ENCODE results near the gene SNORC.
A peak's percentile ranks its signal among the peaks of the same experiment; 100 is the strongest.
"Not testable (repeated sequence)": the region's sequence is repeated elsewhere in the genome, so short reads cannot be mapped to it uniquely, and the experiment has no call there.

The SNORC gene

GRCh38 chr2:232897598-232898408 lies 27.7 kb downstream of the SNORC start:
- no peak for DNase-seq

- DNase-seq = peak; percentile 9
Measured at GRCh38 chr2:232898592-232899543, 28.8 kb downstream of the SNORC start.

- DNase-seq = no peak
Measured at GRCh38 chr2:232900811-232901735, 31.0 kb downstream of the SNORC start.

- DNase-seq = peak; percentile 46
Measured at GRCh38 chr2:232901736-232902578, 31.9 kb downstream of the SNORC start.

- no peak for DNase-seq
Measured at GRCh38 chr2:232903989-232904388, 33.9 kb downstream of the SNORC start.

- DNase-seq = not testable (repeated sequence)
Measured at GRCh38 chr2:232906867-232907717, 37.0 kb downstream of the SNORC start.

- not testable (repeated sequence) for DNase-seq
Measured at GRCh38 chr2:232907718-232908085, 37.6 kb downstream of the SNORC start.

- no peak for DNase-seq
Measured at GRCh38 chr2:232908695-232909094, 38.6 kb downstream of the SNORC start.

- DNase-seq = no peak
Measured at GRCh38 chr2:232910376-232910775, 40.3 kb downstream of the SNORC start.

GRCh38 chr2:232911712-232912277 lies 41.7 kb downstream of the SNORC start:
- no peak for DNase-seq

GRCh38 chr2:232913903-232914302 lies 43.8 kb downstream of the SNORC start:
- no peak for DNase-seq

GRCh38 chr2:232919141-232919540 lies 49.1 kb downstream of the SNORC start:
- no peak for DNase-seq

GRCh38 chr2:232920055-232920454 lies 50.0 kb downstream of the SNORC start:
- no peak for DNase-seq

GRCh38 chr2:232920760-232921159 lies 50.7 kb downstream of the SNORC start:
- DNase-seq = no peak

- no peak for DNase-seq
Measured at GRCh38 chr2:232924433-232924832, 54.4 kb downstream of the SNORC start.

- peak; percentile 15 for DNase-seq
Measured at GRCh38 chr2:232925153-232925820, 55.2 kb downstream of the SNORC start.

- DNase-seq = no peak
Measured at GRCh38 chr2:232925821-232926156, 55.7 kb downstream of the SNORC start.

GRCh38 chr2:232926431-232926939 lies 56.4 kb downstream of the SNORC start:
- no peak for DNase-seq

GRCh38 chr2:232927032-232927792 lies 57.1 kb downstream of the SNORC start:
- no peak for DNase-seq
